Hippocampal formation (tissue), 2 donors: ENCODE measurements around the gene TJP2.
A peak's percentile ranks its signal among the peaks of the same experiment; 100 is the strongest.

Experiments
- DNase-seq, 2 donors: peaks; one replicate each; lab custom pipeline; 2025; lab: John Stamatoyannopoulos, UW

Gene TJP2

DNA sequence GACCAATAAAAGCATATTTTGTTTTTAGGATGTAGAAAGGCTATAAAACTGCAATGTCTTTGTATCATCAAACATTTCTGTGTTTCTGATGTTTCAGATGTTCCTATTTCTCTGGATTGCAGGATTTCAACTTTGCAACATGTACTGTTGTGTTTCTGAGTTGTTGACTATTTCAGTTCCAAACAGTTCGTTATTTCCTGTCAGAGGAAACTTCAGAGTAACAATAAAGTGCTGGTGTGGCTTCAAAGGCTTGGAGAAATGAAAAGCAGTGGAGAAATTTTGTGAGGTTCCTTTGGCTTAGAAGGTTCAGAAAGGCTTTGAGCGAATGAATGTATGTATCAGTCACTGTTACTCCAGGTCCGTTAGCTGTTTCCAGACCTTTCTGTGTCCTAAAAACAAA, 17.2 kb downstream of the TJP2 start:
- no peak for DNase-seq

DNA sequence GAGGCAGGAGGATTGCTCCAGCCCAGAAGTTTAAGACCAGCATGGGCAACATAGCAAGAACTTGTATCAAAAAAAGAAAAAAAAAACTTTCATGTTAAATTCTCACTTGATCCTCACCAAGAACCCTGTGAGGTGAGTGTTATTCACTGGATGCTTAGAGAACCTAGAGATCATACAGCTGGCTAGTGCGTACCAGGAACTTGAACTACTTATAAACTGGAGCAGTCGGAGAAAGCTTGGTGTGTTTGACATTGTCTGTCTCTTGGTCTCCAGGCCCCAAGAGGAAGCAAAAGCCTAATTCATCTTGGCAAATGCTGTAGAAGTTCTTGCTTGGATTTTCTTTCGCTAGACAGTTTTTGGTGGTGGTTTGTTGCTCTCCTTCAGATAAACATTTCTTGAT, 18.1 kb downstream of the TJP2 start:
- no peak for DNase-seq

DNA sequence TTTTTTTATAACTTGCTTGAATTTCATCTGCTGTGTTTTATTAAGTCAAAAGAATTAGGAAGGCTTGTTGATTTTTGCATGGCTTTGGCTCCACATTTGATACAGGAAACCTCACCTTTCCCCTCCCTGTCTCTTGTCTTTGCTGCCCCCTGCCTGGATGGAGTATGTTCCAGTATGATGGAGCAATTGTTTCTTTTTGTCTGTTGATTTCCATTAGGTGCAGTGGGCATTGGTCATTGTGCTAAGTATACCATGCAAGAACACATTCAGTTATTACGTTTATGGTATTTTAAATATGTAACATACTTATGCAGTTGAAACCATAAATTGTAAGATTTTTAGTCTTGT, 19.6 kb downstream of the TJP2 start:
- DNase-seq: no peak

DNA sequence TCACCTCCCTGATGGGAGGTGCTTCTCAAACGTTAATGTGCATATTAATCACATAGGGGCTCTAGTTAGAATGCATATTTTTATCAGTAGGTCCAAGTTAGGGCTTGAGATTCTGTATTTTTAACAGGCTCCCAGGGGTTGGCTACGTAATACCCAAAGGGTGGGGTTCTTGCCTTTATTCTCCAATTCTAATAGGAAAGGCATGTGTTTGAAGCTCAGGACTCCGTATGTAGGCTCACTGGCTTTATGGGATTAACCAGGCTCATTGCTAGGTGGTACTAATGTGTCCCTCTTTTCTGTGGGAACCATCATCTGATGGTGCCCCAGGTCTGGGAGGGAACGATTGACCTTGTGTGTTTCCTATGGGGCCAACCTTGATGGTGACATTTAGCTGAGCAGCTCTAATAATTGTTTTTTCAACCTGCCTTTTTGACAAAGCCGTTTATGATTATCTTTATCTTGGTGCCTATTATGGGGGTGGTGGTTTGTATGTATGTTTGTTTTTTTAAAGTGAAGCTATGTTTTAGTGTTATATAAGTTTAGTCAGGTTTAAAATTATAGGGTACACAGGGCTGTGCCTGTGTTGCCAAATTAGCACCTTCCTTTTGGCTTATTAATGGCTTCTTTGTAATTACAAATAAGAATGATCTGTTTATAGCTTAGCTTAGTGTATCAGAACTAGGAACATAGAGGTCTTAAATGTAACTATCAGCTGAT, 20.8 kb downstream of the TJP2 start:
- no peak for DNase-seq

GRCh38 chr9:69195668-69196067, 21.6 kb downstream of the TJP2 start:
- peak; percentile 56 to 60 for DNase-seq

GRCh38 chr9:69197687-69198086, 23.6 kb downstream of the TJP2 start:
- no peak for DNase-seq

DNA sequence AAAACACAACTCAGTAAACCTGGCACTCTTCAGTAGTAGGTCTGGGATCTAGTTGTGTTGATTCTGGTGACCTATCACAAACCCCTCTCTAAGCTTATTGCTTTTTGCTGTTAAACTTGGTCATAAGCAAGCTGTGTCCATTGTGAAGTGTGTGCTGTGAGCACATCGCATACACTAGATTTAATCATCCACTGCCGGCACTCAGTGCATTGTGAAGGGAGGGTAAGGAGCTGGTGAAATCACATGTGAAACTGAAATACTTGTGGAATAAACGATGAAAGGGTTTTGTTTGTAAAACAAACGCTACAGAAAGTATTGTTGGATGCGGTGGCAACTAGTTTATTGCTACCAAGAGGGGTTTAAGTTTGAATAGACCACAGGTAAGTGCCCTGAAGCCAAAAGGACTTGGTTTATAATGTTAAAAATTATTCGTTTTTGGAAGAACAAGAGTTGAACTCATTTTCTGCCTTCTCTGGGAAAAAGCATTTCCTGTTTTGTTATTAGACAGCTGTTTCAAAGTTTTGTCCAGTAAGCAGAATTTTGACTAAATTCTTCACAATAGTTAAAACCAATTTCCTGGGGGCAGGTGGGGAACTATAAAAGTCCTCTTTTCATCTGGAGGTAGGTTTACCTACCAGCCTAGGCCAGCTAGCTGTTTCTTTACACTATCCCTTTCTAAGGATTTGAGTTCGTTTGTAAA, 24.6 kb downstream of the TJP2 start:
- peak in 1 of 2 donors; percentile 60 for DNase-seq

- DNase-seq: no peak
These were observed 25.8 kb downstream of the TJP2 start for GRCh38 chr9:69199769-69200470.

- no peak for DNase-seq
These were observed 28.5 kb downstream of the TJP2 start for GRCh38 chr9:69202556-69202955.

- no peak for DNase-seq
These were observed 30.2 kb downstream of the TJP2 start for GRCh38 chr9:69204326-69204725.

DNA sequence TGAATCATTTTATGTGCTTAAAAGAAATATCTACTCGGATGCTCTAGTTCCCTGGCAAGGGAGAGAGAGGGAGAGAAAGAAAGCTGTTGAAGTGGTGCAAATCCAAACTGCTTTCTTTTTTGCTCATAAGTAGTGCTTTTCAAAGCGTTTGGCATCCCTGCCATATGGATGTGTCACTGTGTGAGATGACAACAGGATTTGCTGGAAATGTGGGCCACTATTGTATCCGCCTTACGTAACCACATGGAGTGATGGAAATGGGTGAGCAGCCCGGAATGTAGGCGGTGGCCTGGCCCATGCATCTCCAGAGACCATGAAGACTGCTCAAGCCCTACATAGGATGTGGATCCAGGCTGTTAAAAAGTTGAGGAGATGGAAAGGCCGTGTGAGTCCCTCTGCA, 30.8 kb downstream of the TJP2 start:
- peak; percentile 72 to 83 for DNase-seq

- DNase-seq: no peak
These were observed 32.0 kb downstream of the TJP2 start for GRCh38 chr9:69206047-69206446.

GRCh38 chr9:69207503-69207902, 33.4 kb downstream of the TJP2 start:
- no peak for DNase-seq

- no peak for DNase-seq
These were observed 37.5 kb downstream of the TJP2 start for GRCh38 chr9:69211424-69212036.

- DNase-seq: no peak
These were observed 39.6 kb downstream of the TJP2 start for GRCh38 chr9:69213647-69214046.

DNA sequence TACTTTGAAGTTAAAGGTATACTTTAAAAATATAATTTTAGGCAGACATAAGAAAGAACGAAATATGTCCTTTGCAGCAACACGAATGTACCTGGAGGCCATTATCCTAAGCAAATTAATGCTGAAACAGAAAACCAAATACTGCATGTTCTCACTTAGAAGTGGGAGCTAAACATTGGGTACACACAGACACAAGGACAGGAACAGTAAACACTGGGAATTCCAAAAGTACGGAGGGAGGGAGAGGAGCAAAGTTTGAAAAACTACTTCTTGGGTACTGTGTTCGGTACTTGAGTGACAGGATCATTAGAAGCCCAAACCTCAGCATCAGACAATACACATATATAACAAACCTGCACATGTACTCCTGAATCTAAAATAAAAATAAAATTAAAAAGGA, 40.9 kb downstream of the TJP2 start:
- no peak for DNase-seq

DNA sequence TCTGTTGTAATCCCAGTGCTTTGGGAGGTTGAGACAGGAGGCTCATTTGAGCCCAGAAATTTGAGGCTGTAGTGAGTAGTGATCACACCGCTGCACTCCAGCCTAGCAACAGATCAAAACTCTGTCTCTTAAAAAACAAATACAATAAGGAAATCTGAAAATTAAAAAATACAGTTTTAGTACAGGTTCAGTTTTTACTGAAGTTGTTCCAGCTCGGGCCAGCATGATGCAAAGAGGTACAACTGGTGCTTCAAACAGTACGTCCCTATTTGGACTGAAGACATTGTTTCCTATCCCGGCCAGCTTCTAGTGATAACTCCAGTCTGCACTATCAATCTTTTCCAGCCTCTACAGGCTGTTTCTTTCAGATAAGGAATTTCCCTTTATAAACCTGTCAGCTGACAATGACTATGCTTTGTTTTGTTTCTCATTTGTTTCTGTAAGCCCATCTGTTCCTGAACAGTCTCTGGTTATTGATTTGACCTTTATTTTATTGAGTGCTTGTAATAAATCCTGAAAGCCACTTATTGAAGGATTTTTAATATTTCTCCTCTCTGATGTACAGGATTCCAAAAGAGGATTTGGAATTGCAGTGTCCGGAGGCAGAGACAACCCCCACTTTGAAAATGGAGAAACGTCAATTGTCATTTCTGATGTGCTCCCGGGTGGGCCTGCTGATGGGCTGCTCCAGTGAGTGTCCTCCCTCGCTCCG, 41.9 kb downstream of the TJP2 start:
- DNase-seq: no peak

DNA sequence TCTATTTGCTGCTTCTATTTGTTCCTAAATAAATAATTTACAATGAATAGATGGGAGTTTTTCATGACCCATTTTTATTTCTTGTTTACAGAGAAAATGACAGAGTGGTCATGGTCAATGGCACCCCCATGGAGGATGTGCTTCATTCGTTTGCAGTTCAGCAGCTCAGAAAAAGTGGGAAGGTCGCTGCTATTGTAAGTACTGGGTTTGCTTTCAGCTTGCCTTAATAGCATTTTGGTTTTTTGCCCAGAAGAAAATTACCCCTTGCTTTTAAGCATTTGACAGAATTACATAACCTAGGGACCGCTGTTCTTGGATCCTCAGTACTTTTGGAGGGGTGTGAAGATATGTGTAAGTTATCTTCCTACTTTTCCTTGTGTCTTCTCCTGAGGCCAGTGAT, 44.1 kb downstream of the TJP2 start:
- DNase-seq: peak in 1 of 2 donors; percentile 54

GRCh38 chr9:69221036-69221435, 47.0 kb downstream of the TJP2 start:
- DNase-seq: no peak

- DNase-seq: no peak
These were observed 48.9 kb downstream of the TJP2 start for GRCh38 chr9:69222970-69223369.

DNA sequence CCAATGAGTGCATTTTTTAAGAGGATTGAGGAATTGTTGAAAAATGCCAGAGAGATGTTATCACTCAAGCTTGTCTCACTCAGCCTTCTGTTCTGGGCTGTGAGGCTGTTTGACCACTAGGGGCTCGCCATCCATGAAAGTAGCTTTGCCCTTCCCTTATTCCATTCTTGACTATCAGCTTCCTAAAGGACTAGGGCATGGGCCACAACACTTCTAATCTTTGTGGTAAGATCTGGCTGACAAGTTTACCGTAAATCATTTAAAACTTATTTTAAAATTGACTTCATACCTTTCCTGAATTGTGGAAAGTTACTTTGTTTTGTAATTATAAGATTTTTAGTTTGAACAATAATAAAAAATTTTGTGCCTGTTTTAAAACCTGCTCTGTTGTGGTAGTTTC, 49.5 kb downstream of the TJP2 start:
- no peak for DNase-seq

- DNase-seq: no peak
These were observed 55.3 kb downstream of the TJP2 start for GRCh38 chr9:69229367-69229766.
